GM21786 (cell line): Measurements from ENCODE around the gene UGDH.
A peak's percentile ranks its signal among the peaks of the same experiment; 100 is the strongest.
"Not testable (repeated sequence)": the region's sequence is repeated elsewhere in the genome, so short reads cannot be mapped to it uniquely, and the experiment has no call there.

Experiments used
- ATAC-seq: cut with Tn5 transposase; IDR thresholded peaks from one replicate; pipeline ENCODE4 v1.9.1; 2021; ENCODE audit not compliant: unreplicated experiment

The UGDH gene

DNA sequence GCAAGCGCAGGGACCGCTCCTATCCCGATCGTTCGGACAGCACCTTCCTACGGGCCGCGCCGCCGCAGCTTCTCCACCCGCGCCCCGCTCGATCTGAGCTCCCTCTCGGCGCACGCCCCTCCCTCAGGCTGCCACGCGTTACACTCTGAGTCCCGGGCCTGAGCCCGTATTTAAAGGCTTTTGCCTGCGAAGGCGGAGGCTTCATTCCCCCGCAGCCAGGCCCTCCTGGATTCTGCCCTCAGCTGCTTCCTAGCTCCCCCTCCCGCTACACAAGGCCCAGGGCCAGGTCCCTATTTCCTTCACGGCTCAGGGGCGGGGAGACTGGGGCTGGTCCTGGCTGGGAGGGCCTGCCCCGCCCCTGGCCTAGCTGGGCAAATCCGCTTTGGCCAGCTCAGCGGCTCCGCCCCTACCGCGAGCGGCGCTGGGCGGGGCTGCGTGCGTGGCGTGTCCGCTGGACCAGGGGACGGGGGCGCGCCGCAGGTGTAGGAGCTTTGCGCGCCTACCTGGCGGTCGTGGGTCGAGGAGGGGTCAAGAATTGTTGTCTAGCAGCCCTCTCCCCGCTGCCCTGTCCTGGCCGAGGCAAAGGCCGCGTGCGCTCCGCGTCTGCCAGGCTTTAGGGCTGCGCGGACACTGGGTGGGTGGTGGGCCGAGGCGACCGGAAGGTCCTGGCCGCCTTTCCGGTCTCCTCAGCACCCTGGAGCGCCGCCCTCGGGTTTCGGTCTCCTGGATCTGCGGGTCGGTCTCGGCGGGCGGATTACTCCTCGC is at the start of gene UGDH:
Gene UGDH (minus strand): TSS at position 144 of the 765 bp plus-strand sequence. CDS start 5,927 bp downstream, outside the sequence.
- peak; percentile 96 for ATAC-seq

DNA sequence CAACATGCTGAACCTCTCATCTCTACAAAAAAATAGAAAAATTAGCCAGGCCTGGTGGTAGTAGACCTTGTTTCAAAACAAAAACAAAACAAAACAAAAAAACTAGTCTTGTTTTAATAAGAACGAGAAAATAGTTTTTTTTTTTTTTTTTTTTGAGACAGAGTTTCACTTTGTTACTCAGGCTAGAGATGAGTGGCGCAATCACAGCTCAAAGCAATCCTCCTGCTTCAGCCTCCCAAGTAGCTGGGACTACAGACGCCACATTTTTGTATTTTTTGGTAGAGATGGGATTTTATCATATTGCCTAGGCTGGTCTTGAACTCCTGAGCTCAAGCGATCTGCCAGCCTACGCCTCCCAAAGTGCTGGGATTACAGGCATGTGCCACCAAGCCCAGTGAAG is 47.7 kb upstream of the UGDH start:
- no peak for ATAC-seq

DNA sequence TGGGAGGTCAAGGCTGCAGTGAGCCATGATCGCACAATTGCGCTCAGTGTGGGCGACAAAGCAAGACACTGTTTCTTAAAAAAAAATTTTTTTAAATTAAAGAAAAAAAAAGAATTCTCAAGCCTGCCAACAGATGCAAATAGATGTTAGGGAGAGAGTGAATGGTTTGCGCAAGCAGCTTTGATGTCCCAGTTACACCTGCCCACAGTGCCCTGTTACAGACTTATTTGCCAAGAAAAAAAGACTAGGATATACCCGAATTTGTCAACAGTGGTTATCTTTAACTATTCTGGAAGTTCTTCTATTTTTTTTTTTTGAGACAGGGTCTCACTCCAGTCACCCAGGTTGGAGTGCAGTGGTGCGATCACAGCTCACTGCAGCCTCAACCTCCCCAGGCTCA is 44.3 kb upstream of the UGDH start:
- no peak for ATAC-seq

DNA sequence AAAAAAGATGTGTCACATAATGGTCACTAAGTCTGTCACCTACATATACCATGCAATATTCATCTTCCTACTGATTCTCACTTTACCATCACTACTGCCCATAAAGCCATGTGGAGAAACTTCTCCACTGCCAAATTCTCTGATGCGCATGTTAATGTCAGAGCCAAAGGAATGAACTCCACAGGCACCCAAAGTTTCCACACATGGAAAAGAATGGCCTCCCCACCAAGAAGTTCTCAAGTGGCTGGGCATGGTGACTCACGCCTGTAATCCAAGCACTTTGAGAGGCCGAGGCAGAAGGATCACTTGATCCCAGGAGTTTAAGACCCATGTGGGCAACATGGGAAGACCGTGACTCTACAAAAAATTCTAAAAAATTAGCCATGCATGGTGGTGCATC is 43.8 kb upstream of the UGDH start:
- no peak for ATAC-seq

DNA sequence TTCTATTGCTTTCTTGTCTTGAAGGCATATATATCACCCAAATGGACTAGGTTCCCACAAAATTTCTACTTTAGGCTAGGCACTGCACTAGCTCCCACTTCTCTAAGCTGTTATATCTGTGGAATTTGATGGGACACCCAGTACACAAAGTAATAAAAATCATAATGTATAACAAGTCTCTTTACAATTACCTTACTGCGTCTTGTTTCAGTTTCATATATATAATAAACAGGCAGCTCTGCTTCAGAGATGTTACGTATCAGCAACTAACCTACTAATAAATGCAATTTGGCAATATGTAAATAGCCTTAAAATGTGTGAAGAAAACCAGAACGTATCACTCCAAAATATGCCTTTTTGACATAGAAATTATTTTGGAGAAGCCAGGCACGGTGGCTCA is 42.0 kb upstream of the UGDH start:
- no peak for ATAC-seq

DNA sequence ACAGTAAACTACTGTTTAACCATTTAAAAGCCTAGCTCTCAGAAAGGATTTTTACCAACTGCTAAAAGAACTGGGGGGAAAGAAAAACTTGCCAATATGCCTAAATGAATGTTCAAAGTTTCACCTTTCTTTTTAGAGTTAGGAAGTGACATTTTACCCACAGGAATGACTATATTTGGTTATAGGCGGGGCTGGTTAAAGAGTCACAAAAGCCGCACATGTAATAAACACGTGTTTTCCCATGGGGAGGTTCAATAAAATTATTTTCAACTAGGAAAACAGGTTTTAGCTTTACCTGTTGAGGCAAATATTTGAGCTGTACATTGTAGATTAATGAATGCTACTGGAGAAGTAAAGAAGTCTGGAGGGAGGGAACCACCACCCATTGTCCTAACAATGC is 41.6 kb upstream of the UGDH start:
- no peak for ATAC-seq

DNA sequence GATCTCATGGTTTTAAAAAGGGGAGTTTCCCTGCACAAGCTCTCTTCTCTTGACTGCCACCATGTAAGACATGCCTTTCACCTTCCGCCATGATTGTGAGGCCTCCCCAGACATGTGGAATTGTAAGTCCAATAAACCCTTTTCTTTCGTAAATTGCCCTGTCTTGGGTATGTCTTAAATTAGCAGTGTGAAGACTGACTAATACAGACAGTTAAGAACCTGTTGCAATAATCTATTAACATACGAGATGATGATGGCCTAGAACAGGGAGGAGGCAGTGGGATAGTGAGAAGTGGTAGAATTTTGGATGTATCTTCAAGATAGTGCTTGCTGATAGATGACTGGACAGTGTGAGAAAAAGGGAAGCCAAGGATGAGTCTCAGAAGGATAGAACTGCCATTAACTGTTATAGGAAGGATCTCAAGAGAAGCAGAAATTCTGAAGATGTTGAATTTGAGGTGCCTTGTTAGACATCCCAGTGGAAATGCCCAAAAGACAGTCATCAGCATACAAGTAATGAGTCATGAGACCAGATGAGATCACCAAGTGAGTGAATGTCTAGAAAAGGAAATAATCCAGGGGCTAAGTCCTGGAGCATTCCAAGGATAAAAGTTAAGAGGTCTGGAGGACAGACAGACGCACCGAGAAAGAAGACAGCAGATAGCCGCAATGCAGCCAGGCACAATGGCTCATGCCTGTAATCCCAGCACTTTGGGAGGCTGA is 38.8 kb upstream of the UGDH start:
- ATAC-seq = no peak

DNA sequence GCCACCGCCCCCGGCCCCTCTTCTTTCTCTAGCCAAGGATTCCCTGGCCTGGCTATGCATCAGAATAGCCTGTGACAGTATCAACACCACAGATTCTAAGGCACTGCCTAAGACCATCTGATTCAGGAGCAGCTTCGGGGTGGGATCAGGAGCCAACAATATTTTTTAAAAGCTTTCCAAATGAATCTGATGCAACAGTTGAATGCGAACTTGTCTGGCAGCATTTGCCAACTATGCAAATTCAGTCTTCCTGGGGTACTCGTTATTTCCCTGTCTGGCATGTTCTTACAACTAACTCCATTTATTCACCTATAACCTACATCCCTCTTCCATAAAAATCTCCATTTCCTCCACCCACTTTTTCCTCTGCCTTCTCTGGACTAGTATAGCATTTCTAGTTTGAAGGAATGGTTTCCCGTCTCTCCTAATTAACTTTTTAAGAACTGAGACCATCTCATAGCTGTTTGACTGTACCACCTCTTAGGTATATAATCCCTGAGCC is 36.2 kb upstream of the UGDH start:
- no peak for ATAC-seq

DNA sequence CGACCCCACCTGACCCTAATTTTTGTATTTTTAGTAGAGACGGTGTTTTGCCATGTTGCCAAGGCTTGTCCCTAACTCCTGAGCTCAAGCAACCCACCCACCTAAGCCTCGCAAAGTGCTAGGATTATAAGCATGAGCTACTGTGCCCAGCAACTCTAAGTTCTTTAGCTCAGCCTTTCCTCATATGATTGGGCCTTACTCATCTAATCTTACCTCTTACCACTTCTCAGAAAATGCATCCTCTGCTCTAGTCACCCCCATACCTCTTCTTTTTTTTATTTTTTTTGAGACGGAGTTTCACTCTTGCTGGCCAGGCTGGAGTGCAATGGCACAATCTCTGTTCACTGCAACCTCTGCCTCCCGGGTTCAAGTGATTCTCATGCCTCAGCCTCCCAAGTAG is 35.6 kb upstream of the UGDH start:
- no peak for ATAC-seq

DNA sequence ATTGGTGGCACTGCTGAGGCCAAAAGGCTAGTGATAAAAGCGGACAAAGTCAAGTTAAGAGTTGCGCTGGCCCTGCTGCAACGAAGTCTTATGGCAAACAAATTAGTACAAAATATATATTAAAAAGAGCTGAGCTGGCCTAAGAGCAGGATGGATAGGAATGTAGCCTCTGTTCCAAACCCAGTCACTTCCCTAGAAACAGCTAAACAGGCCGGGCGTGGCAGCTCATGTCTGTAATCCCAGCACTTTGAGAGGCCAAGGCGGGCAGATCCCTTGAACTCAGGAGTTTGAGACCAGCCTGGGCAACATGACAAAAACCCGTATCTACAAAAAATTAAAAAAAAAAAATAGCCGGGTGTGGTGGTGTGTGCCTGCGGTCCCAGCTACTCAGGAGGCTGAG is 32.4 kb upstream of the UGDH start:
- ATAC-seq = no peak

DNA sequence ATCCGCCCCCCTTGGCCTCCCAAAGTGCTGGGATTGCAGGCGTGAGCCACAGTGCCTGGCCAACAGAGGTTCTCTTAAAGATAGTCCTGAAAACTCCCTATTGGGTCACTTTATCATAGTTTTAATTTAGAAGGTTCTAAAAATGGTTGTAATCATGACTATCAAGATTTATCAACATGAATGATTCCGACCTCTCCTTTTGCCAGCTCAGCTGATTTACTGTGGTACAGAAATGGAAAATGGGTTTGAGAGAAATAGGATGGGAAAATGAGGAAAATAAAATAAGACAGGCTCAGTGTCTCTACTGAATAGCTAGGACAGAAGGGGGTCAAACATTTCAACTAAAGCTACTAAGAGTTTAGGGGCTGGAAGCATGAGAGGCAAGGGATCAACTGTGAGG is 28.2 kb upstream of the UGDH start:
- ATAC-seq = no peak

DNA sequence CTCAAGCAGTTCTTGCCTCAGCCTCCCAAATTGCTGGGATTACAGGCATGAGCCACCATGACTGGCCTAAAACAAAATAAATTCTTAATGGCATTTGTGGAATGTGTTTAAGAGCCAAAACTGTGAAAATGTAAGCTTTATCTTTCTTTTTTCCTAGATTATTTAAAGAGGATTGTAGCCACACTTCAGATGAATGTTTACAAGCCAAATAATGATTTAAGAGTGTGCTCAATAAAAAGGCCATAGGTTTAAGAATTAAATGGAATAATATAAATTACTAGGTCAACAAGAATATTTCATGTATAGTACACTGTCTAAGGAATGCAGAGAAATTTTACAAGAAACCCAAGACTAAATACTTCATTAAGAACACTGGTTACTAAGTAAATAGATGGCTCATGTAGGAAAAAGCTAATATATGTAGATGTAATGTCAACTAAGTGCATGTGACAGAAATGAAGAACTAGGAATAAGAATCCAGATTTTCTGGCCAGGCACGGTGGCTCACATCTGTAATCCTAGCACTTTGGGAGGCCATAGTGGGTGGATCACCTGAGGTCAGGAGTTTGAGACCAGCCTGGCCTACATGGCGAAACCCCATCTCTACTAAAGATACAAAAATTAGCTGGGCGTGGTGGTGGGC is 21.3 kb upstream of the UGDH start:
- no peak for ATAC-seq

DNA sequence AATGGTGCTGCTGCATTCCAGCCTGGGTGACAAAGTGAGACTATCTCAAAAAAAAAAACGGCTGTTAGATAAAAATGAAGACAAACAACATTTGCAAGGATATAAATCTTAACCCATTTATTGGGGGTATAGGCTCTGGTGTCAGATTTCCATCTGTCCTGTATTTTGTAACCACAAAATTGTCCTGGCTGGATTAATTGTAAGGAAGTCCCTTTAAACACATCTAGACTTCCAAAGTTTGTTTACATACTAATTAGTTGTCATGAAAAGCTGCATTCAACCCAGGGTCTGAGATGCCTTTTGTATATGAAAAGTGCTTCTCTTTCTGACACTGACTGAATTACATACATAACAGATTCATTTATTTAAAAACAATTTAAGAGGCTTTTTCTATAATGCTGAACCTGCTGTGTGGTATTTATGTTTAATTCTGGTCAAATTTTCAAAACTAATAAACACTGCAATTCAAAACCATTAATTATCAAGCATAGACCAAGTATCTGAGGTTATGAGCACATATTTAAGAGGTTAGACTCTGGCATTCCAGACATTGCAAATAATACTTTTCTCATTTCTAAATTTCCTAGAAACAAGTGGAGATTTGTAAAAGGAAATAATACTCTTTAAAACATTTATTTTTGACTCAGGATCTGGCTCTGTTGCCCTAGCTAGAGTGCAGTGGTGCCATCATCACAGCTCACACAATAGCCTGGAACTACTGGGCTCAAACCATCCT is 17.5 kb upstream of the UGDH start:
- ATAC-seq = no peak

DNA sequence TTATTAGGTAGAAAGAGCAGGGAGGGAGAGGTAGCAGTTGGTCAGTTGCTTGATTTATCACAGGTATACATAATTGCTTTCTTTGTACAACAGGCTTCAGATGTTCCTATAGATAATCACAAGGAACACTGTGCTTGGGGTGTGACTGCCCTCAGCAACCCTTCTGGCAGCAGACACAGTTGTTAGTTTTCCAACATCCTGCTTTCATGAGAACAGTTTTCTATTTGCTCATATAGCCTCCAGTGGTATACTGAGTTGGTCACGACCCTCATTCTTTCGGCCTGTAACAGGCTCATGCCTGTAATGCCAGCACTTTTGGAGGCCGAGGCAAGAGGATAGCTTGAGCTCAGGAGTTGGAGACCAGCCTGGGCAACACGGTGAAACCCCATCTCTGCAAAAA is 16.8 kb upstream of the UGDH start:
- not testable (repeated sequence) for ATAC-seq

DNA sequence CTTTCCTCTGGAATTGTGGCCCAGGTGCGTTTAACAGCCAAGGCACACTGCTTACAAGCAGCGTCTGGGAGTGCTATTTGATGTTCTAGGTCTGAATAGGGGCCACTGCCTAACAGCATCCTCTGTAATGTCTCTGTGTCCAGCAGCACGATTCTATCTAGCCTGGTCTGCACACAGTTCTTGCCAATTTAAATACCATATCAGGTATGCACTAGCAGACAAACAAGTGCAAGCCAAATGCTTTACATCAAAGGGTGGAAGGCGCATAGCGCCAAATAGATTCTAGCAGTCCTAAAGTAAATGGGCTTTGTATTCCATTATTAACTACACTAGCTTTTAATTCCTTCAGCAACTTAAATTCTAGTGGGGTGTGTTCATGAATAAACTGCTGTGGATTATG is 15.8 kb upstream of the UGDH start:
- no peak for ATAC-seq

DNA sequence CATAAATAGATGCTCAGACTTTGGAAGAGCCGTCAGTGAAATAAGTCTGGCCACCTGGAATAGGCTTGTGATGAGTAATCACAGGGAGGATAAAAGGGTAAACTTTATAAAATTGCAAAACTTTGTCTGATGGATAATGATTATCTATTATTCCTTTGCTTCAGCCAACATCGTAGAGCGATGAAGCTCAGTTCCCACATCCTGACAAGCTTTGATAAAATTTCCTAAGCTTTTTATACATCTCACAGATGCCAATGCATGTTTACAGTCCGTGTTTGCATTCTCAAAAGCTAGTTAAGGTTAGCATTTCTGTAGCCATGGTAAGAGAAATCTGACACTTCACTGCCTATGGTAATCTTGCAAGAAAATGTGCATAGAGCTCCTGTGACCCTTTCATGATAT is 15.4 kb upstream of the UGDH start:
- no peak for ATAC-seq

DNA sequence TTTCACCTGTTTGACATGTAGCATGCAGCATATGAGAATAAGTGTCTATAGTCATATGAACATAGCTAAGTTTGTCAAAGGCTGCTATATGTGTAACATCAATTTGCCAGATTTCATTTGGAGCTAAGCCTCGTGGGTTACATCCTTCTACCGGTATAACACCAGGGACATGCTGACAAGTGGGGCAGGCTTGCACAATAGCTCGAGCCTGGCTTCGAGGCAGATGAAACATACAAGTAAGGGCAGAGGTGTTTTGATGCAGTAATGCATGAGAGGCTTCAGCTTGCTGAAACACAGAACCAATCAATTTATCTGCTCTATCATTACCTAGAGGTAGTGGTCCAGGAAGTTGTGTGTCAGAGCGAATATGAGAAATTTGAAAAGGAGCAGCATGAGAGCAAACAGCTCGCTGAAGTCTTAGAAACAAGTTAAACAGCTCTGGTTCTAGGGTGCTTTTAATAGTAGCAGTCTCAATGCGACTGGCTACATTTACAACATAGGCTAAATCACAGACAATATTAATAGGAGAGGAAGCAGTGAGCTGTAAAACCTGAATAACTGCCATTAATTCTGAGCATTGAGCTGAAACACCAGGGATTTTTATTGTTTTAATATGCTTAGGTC is 14.9 kb upstream of the UGDH start:
- ATAC-seq = no peak

DNA sequence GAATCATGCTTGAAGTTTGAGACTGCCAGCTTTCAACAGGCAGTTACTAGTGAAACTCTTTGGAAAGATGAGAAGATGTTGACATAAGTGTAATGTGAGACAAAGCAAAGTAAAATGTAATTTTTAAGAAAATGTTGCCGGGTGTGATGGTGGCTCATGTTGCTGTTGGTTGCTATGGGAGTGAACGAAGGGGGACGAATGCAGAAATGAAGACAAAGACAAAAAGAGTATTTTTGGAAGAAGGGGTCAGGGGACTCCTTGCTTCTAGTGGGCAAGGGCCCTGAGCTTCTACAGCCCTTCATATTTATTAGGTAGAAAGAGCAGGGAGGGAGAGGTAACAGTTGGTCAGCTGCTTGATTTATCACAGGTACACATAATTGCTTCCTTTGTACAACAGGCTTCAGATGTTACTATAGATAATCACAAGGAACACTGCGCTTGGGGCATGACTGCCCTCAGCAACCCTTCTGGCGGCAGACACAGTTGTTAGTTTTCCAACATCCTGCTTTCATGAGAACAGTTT is 11.9 kb upstream of the UGDH start:
- no peak for ATAC-seq

DNA sequence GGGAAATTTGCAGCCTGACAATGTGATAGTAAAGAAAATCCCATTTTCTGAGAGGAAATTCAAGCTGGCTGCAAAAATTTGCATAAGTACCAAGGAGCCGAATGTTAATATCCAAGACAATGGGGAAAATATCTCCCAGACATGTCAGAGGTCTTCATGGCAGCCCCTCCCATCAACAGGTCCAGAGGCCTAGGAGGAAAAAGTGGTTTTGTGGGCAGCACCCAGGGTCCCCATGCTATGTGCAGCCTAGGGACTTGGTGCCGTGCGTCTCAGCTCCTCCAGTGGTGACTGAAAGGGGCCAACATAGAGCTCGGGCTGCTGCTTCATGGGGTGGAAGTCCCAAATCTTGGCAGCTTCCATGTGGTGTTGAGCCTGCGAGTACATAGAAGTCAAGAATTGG is 6.3 kb upstream of the UGDH start:
- no peak for ATAC-seq

DNA sequence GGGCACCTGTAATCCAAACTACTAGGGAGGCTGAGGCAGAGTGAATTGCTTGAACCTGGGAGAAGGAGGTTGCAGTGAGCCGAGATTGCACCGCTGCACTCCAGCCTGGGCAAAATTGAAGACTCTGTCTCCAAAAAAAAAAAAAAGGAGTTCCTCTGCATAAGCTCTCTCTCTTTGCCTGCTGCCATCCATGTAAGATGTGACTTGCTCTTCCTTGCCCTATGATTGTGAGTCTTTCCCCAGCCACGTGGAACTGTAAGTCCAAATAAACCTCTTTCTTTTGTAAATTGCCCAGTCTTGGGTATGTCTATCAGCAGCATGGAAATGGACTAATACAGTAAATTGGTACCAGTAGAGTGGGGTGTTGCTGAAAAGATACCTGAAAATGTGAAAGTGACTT is 5.0 kb upstream of the UGDH start:
- ATAC-seq = not testable (repeated sequence)

DNA sequence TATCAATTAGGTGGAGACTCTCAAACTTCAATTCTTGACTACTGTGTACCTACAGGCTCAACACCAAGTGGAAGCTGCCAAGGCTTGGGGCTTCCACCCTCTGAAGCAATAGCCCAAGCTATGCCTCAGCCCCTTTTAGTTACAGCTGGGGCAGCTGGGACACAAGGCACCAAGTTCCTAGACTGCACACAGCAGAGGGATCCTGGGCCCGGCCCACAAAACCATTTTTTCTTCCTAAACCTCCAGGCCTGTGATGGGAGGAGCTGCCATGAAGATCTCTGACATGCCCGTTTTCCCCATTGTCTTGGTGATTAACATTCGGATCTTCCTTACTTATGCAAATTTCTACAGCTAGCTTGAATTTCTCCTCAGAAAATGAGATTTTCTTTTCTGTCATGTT is 3.4 kb upstream of the UGDH start:
- ATAC-seq = no peak
